Measurements from ENCODE around the gene DDI2. TPM values are rescaled to one million over a fixed set of nuclear protein-coding genes. Genes with fewer than 3 reads are reported as not detected.

DDI2 gene
- total and polyA plus RNA-seq, 4 donors: 9.5 to 72.5 (median 42.0) TPM

- Histone ChIP-seq H3K9ac (ENCODE audit: low read depth in 1 of 2, low read length in 2 of 2) (no peak overlapping the region), H3K36me3 (ENCODE audit: control insufficient read depth in 4 of 4, insufficient read depth in 3 of 4, low read depth in 1 of 4, low read length in 3 of 4) (no peaks in the 10 kb centered on the region), H3K4me3 (ENCODE audit: low read depth in 1 of 3, low read length in 3 of 3) (no peak overlapping the region), H3K27me3 (ENCODE audit: control insufficient read depth in 4 of 4, insufficient read depth in 4 of 4, low read length in 3 of 4) (no peaks in the 10 kb centered on the region), H3K27ac (ENCODE audit: low read depth in 1 of 2, low read length in 2 of 2) (no peak overlapping the region), H3K4me1 (ENCODE audit: control insufficient read depth in 4 of 4, insufficient read depth in 4 of 4, low read length in 3 of 4) (peaks cover 0 to 12% (median 0%) of the 10 kb centered on the region in 4 donors), H3K9me3 (ENCODE audit: control insufficient read depth in 4 of 4, low read length in 3 of 4) (no peaks in the 10 kb centered on the region)
- 85% methylated on average over 7 of the region's 7 CpGs for WGBS
- no peak for DNase-seq (ENCODE audit: low spot score)
- TF ChIP-seq HNF4G (IDR thresholded peaks at IDR 0.05) (no peak), RAD21 (IDR thresholded peaks at IDR 0.05) (no peak), EGR1 (IDR thresholded peaks at IDR 0.05; ENCODE audit: low read depth in 2 of 2) (no peak), HNF4A (conservative IDR thresholded peaks at IDR 0.05) (no peak), YY1 (IDR thresholded peaks at IDR 0.05) (no peak)
Measured at GRCh38 chr1:15706751-15707150, 89.5 kb downstream of the DDI2 start.

DNA sequence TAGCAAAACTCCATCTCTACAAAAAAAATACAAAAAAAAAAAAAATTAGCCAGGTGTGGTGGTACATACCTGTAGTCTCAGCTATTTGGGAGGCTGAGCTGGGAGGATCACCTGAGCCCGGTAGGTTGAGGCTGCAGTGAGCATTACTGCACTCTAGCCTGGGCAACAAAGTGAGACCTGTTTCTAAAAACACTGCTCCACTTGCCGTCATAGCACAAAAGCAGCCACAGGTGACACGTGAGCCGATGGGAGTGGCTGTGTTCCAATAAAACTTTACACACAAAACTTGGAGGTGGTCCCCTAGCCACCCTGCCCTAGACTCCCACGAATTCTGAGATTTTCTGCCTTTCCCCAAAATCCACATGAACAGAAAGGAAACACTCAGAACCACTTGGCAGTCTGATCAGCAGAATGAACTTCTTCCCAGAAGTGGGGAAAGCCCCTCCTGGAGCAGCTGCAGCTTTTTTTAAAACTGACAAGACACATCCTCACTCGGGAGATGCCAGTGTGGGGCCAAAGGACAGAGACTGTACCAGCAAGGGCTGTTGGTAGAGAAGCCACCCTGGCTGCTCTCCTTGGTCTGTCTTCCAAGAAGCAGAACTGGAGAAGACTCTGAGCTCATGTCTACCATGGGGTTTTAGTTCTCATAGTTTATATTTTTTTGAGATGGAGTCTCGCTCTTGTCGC is 90.1 kb downstream of the DDI2 start:
- Histone ChIP-seq H3K36me3 (ENCODE audit: control insufficient read depth in 4 of 4, insufficient read depth in 3 of 4, low read depth in 1 of 4, low read length in 3 of 4) (no peaks in the 10 kb centered on the region), H3K27me3 (ENCODE audit: control insufficient read depth in 4 of 4, insufficient read depth in 4 of 4, low read length in 3 of 4) (no peaks in the 10 kb centered on the region), H3K4me1 (ENCODE audit: control insufficient read depth in 4 of 4, insufficient read depth in 4 of 4, low read length in 3 of 4) (peaks cover 0 to 10% (median 0%) of the 10 kb centered on the region in 4 donors), H3K27ac (ENCODE audit: low read depth in 1 of 2, low read length in 2 of 2) (no peak overlapping the region), H3K9ac (ENCODE audit: low read depth in 1 of 2, low read length in 2 of 2) (no peak overlapping the region), H3K4me3 (ENCODE audit: low read depth in 1 of 3, low read length in 3 of 3) (no peak overlapping the region), H3K9me3 (ENCODE audit: control insufficient read depth in 4 of 4, low read length in 3 of 4) (no peaks in the 10 kb centered on the region)
- DNase-seq (ENCODE audit: low spot score): no peak
- WGBS: 88% methylated on average over 8 of the region's 8 CpGs
- TF ChIP-seq, protein P1, sequence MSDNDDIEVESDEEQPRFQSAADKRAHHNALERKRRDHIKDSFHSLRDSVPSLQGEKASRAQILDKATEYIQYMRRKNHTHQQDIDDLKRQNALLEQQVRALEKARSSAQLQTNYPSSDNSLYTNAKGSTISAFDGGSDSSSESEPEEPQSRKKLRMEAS (IDR thresholded peaks at IDR 0.05): no peak

- no peaks in the 10 kb centered on the region for H3K36me3 ChIP-seq (ENCODE audit: control insufficient read depth in 4 of 4, insufficient read depth in 3 of 4, low read depth in 1 of 4, low read length in 3 of 4)
- DNase-seq (ENCODE audit: low spot score): no peak
- no peak overlapping the region for H3K27ac ChIP-seq (ENCODE audit: low read depth in 1 of 2, low read length in 2 of 2)
- peaks cover 0 to 4% (median 0%) of the 10 kb centered on the region in 4 donors for H3K4me1 ChIP-seq (ENCODE audit: control insufficient read depth in 4 of 4, insufficient read depth in 4 of 4, low read length in 3 of 4)
- H3K27me3 ChIP-seq (ENCODE audit: control insufficient read depth in 4 of 4, insufficient read depth in 4 of 4, low read length in 3 of 4): no peaks in the 10 kb centered on the region
- H3K9ac ChIP-seq (ENCODE audit: low read depth in 1 of 2, low read length in 2 of 2): no peak overlapping the region
- H3K4me3 ChIP-seq (ENCODE audit: low read depth in 1 of 3, low read length in 3 of 3): no peak overlapping the region
- no peaks in the 10 kb centered on the region for H3K9me3 ChIP-seq (ENCODE audit: control insufficient read depth in 4 of 4, low read length in 3 of 4)
- TF ChIP-seq HNF4A (conservative IDR thresholded peaks at IDR 0.05) (no peak), FOXA1 (IDR thresholded peaks at IDR 0.05) (no peak), TAF1 (conservative IDR thresholded peaks at IDR 0.05) (no peak), HNF4G (IDR thresholded peaks at IDR 0.05) (no peak), EGR1 (IDR thresholded peaks at IDR 0.05; ENCODE audit: low read depth in 2 of 2) (no peak), GABPA (IDR thresholded peaks at IDR 0.05 in 1 of 2, conservative IDR thresholded peaks at IDR 0.05 in 1 of 2) (no peak), CTCF (IDR thresholded peaks at IDR 0.05; ENCODE audit: low read depth, low read length, missing input control) (no peak), ZBTB33 (IDR thresholded peaks at IDR 0.05) (no peak), YY1 (IDR thresholded peaks at IDR 0.05) (no peak), FOXA2 (IDR thresholded peaks at IDR 0.05) (no peak), JUND (IDR thresholded peaks at IDR 0.05) (no peak), SP1 (IDR thresholded peaks at IDR 0.05) (no peak), RXRA (IDR thresholded peaks at IDR 0.05) (no peak)
- TF ChIP-seq, protein P1 (IDR thresholded peaks at IDR 0.05): no peak
- TF ChIP-seq, protein P2, sequence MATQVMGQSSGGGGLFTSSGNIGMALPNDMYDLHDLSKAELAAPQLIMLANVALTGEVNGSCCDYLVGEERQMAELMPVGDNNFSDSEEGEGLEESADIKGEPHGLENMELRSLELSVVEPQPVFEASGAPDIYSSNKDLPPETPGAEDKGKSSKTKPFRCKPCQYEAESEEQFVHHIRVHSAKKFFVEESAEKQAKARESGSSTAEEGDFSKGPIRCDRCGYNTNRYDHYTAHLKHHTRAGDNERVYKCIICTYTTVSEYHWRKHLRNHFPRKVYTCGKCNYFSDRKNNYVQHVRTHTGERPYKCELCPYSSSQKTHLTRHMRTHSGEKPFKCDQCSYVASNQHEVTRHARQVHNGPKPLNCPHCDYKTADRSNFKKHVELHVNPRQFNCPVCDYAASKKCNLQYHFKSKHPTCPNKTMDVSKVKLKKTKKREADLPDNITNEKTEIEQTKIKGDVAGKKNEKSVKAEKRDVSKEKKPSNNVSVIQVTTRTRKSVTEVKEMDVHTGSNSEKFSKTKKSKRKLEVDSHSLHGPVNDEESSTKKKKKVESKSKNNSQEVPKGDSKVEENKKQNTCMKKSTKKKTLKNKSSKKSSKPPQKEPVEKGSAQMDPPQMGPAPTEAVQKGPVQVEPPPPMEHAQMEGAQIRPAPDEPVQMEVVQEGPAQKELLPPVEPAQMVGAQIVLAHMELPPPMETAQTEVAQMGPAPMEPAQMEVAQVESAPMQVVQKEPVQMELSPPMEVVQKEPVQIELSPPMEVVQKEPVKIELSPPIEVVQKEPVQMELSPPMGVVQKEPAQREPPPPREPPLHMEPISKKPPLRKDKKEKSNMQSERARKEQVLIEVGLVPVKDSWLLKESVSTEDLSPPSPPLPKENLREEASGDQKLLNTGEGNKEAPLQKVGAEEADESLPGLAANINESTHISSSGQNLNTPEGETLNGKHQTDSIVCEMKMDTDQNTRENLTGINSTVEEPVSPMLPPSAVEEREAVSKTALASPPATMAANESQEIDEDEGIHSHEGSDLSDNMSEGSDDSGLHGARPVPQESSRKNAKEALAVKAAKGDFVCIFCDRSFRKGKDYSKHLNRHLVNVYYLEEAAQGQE (IDR thresholded peaks at IDR 0.05): no peak
- 95% methylated on average over 15 of the region's 15 CpGs for WGBS
Measured at GRCh38 chr1:15708486-15709137, 91.4 kb downstream of the DDI2 start.
